ENCODE measurements around the gene ESRRA. TPM values are rescaled to one million over a fixed set of nuclear protein-coding genes. Genes with fewer than 3 reads are reported as not detected.

ESRRA gene
- total RNA-seq, 1 experiment from 2014 or later: 61.0 TPM

DNA sequence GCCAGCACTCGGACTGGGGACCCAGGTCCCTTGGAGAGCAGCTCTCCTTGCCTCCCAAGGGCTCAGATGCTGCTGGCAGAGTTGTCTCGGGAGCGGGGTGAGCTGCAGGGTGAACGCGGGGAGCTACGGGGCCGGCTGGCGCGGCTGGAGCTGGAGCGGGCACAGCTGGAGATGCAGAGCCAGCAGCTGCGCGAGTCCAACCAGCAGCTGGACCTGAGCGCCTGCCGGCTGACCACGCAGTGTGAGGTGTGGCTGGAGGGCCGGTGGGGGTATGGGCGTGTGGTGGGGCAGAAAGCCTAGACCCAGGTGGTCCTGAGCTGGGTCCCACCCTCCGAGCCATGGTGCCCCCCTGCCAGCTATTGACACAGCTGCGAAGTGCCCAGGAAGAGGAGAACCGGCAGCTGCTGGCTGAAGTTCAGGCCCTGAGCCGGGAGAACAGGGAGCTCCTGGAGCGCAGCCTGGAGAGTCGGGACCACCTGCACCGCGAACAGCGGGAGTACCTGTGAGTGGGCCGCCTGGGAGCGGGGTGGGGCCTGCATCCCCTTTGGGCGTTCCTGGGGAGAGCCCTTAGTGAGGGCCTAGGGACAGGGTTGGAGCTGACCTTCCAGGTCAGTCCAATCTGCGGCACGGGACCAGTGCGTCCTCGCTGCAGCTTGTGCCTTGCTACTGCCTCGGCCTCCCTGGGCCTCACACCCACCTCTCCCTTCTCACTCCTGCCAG is 47.8 kb downstream of the ESRRA start:
- Histone ChIP-seq H3K4me1 (replicated peaks; ENCODE audit: insufficient read depth) (peaks cover 33% of the 10 kb centered on the region), H3K4me3 (no peak overlapping the region), H3F3A (ENCODE audit: insufficient read depth, low read depth) (peaks cover 29% of the 10 kb centered on the region; the same call in 1 of the 2 replicates), H4K20me1 (ENCODE audit: insufficient read depth) (no peaks in the 10 kb centered on the region), H3K4me2 (no peak overlapping the region), H3K9me2 (ENCODE audit: insufficient read depth) (no peaks in the 10 kb centered on the region), H3K79me2 (ENCODE audit: low read depth) (no peaks in the 10 kb centered on the region), H3K27me3 (ENCODE audit: insufficient read depth, low read depth) (no peaks in the 10 kb centered on the region), H3K36me3 (ENCODE audit: low read depth) (no peaks in the 10 kb centered on the region), H3K27ac (no peak overlapping the region), H3K9me3 (ENCODE audit: insufficient read depth, low read depth) (no peaks in the 10 kb centered on the region), H2AFZ (no peak overlapping the region)
- CTCF ChIA-PET: interaction anchor here (0.5 to 4.3 kb wide), 4 partner anchors 32 to 350 kb away, joined by 3 to 87 read pairs (median 12); partner anchors contain the start of genes PRDX5 and TRMT112
- BruUV-seq (replicated peaks): no TSS peak
- intact Hi-C loops (cut with micrococcal nuclease; ENCODE audit: unreplicated experiment): no loop called here
- POLR2A ChIA-PET (ENCODE audit: unreplicated experiment): no interaction called here
- TF ChIP-seq EZH2 (IDR thresholded peaks at IDR 0.05; ENCODE audit: low read depth): no peak
- TF ChIP-seq, protein P1, sequence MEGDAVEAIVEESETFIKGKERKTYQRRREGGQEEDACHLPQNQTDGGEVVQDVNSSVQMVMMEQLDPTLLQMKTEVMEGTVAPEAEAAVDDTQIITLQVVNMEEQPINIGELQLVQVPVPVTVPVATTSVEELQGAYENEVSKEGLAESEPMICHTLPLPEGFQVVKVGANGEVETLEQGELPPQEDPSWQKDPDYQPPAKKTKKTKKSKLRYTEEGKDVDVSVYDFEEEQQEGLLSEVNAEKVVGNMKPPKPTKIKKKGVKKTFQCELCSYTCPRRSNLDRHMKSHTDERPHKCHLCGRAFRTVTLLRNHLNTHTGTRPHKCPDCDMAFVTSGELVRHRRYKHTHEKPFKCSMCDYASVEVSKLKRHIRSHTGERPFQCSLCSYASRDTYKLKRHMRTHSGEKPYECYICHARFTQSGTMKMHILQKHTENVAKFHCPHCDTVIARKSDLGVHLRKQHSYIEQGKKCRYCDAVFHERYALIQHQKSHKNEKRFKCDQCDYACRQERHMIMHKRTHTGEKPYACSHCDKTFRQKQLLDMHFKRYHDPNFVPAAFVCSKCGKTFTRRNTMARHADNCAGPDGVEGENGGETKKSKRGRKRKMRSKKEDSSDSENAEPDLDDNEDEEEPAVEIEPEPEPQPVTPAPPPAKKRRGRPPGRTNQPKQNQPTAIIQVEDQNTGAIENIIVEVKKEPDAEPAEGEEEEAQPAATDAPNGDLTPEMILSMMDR (conservative IDR thresholded peaks at IDR 0.05): no peak
- no peak for DNase-seq

GRCh38 chr11:64353715-64354506 is 48.6 kb downstream of the ESRRA start:
- no peaks in the 10 kb centered on the region for H4K20me1 ChIP-seq (ENCODE audit: insufficient read depth)
- H3F3A ChIP-seq (ENCODE audit: insufficient read depth, low read depth): peaks cover 29% of the 10 kb centered on the region; the same call in 1 of the 2 replicates
- no peaks in the 10 kb centered on the region for H3K79me2 ChIP-seq (ENCODE audit: low read depth)
- H3K36me3 ChIP-seq (ENCODE audit: low read depth): no peaks in the 10 kb centered on the region
- H3K4me1 ChIP-seq (replicated peaks; ENCODE audit: insufficient read depth): peaks cover 34% of the 10 kb centered on the region
- H3K27ac ChIP-seq: no peak overlapping the region
- CTCF ChIA-PET: interaction anchor here (0.5 to 4.3 kb wide), 12 partner anchors 13 to 976 kb away, joined by 3 to 87 read pairs (median 4); partner anchors contain the start of genes PRDX5 and TRMT112
- POLR2A ChIA-PET (ENCODE audit: unreplicated experiment): interaction anchor here (0.9 to 1.5 kb wide), 2 partner anchors 36 to 77 kb away, joined by 3 to 38 read pairs; partner anchors contain the start of genes PRDX5 and TRMT112
- BruUV-seq (replicated peaks): no TSS peak
- no peaks in the 10 kb centered on the region for H3K9me2 ChIP-seq (ENCODE audit: insufficient read depth)
- H2AFZ ChIP-seq: no peak overlapping the region
- TF ChIP-seq EZH2 (IDR thresholded peaks at IDR 0.05; ENCODE audit: low read depth): no peak
- TF ChIP-seq, protein P1 (conservative IDR thresholded peaks at IDR 0.05): no peak
- H3K4me2 ChIP-seq: no peak overlapping the region
- H3K27me3 ChIP-seq (ENCODE audit: insufficient read depth, low read depth): no peaks in the 10 kb centered on the region
- no peaks in the 10 kb centered on the region for H3K9me3 ChIP-seq (ENCODE audit: insufficient read depth, low read depth)
- H3K4me3 ChIP-seq: no peak overlapping the region
- intact Hi-C loops (cut with micrococcal nuclease; ENCODE audit: unreplicated experiment): loop anchor here (2.0 kb wide), 1 partner anchor 489 kb away; no protein-coding TSS in a partner anchor
- no peak for DNase-seq
